ENCODE measurements around the gene SLC17A2. TPM values are rescaled to one million over a fixed set of nuclear protein-coding genes. Genes with fewer than 3 reads are reported as not detected.

SLC17A2 gene
- total RNA-seq, 4 donors from 2014 or later, result not detected

- ATAC-seq, result no peak
- WGBS, 2 donors (ENCODE audit: low coverage in 1 of 2), result 33 to 59% methylated on average over 2 of the region's 2 CpGs
- peaks cover 6% of the 10 kb centered on the region for H3K27me3 ChIP-seq
- no peak for TF ChIP-seq CTCF (IDR thresholded peaks at IDR 0.05)
- no peak for TF ChIP-seq EP300 (IDR thresholded peaks at IDR 0.05)
- no peak for TF ChIP-seq POLR2AphosphoS5 (IDR thresholded peaks at IDR 0.05)
- peaks cover 0 to 5% of the 10 kb centered on the region in 2 donors for H3K36me3 ChIP-seq
- no peak overlapping the region for H3K4me3 ChIP-seq
- H3K9me3 ChIP-seq, result no peaks in the 10 kb centered on the region
- peaks cover 0 to 32% (median 10%) of the 10 kb centered on the region in 3 donors for H3K4me1 ChIP-seq
- no peak overlapping the region for H3K27ac ChIP-seq
These were observed 29.5 kb upstream of the SLC17A2 start for GRCh38 chr6:25959890-25960536.

DNA sequence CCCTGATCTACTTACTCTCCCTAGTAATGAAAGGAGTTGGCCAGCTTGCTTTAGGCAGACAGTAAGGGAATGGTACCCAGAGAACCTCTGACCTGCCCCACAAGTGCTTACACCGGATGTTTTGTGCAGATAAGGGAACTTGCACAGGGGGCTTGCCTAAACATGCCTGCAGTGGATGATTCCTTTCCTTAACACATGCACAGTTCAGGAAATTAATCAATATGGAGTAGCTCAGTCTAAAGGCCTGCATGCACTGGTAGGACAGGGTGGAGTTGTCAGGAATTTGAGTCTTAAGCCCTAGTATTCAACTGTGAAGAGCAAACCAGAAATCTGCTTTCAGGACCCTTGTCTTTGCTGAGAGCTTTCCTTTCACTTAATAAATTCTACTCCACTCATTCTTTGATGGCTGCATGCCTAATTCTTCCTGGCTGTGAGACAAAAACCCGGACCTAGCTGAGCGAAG lies 28.2 kb upstream of the SLC17A2 start:
- no peaks in the 10 kb centered on the region for H3K9me3 ChIP-seq
- TF ChIP-seq POLR2AphosphoS5 (IDR thresholded peaks at IDR 0.05), result no peak
- H3K27ac ChIP-seq, result no peak overlapping the region
- no peaks in the 10 kb centered on the region for H3K36me3 ChIP-seq
- H3K4me1 ChIP-seq, result peaks cover 0 to 19% (median 6%) of the 10 kb centered on the region in 3 donors
- ATAC-seq, result no peak
- no peak overlapping the region for H3K4me3 ChIP-seq
- 76 to 85% methylated on average over 2 of the region's 3 CpGs for WGBS, 2 donors (ENCODE audit: low coverage in 1 of 2)
- H3K27me3 ChIP-seq, result peaks cover 10% of the 10 kb centered on the region

- Histone ChIP-seq H3K36me3 (no peaks in the 10 kb centered on the region), H3K27me3 (peaks cover 20% of the 10 kb centered on the region), H3K4me1 (no peaks in the 10 kb centered on the region), H3K4me3 (no peak overlapping the region), H3K27ac (no peak overlapping the region), H3K9me3 (no peaks in the 10 kb centered on the region)
- TF ChIP-seq CTCF (IDR thresholded peaks at IDR 0.05), result no peak
- no peak for TF ChIP-seq EP300 (IDR thresholded peaks at IDR 0.05)
- TF ChIP-seq POLR2AphosphoS5 (IDR thresholded peaks at IDR 0.05), result no peak
- no peak for TF ChIP-seq POLR2A (IDR thresholded peaks at IDR 0.05)
- WGBS, 2 donors (ENCODE audit: low coverage in 1 of 2), result 27 to 50% methylated on average over 1 to 3 of the region's 3 CpGs
- no peak for ATAC-seq
These were observed 25.7 kb upstream of the SLC17A2 start for GRCh38 chr6:25956226-25956625.

DNA sequence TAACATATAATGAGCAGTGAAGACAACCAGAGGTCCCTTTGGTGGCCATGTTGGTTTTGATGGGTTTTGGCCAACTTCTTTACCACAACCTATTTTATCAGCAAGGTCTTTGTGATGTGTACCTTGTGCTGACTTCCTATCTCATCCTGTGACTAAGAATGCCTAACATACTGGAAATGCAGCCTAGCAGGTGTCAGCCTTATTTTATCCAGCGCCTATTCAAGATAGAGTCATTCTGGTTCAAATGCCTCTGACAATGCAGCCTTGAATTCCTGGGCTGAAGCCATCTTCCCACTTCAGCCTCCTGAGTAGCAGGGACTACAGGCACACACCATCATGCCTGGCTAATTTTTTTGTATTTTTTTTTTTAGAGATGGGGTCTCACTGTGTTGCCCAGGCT lies 24.3 kb upstream of the SLC17A2 start:
- 80% methylated on average over 1 of the region's 1 CpG; no CpG with 5 or more reads in 1 of the 2 donors for WGBS, 2 donors (ENCODE audit: low coverage in 1 of 2)
- no peak for ATAC-seq
- Histone ChIP-seq H3K4me3 (no peak overlapping the region), H3K9me3 (no peaks in the 10 kb centered on the region), H3K4me1 (no peaks in the 10 kb centered on the region), H3K36me3 (no peaks in the 10 kb centered on the region), H3K27me3 (peaks cover 20% of the 10 kb centered on the region), H3K27ac (no peak overlapping the region)
- TF ChIP-seq POLR2AphosphoS5 (IDR thresholded peaks at IDR 0.05), result no peak
- no peak for TF ChIP-seq POLR2A (IDR thresholded peaks at IDR 0.05)
- TF ChIP-seq CTCF (IDR thresholded peaks at IDR 0.05), result no peak
- no peak for TF ChIP-seq EP300 (IDR thresholded peaks at IDR 0.05)

- Histone ChIP-seq H3K27me3 (peaks cover 20% of the 10 kb centered on the region), H3K36me3 (no peaks in the 10 kb centered on the region), H3K4me3 (no peak overlapping the region), H3K9me3 (no peaks in the 10 kb centered on the region), H3K4me1 (no peaks in the 10 kb centered on the region), H3K27ac (no peak overlapping the region)
- TF ChIP-seq EP300 (IDR thresholded peaks at IDR 0.05) (no peak), CTCF (IDR thresholded peaks at IDR 0.05) (no peak), POLR2A (IDR thresholded peaks at IDR 0.05) (no peak), POLR2AphosphoS5 (IDR thresholded peaks at IDR 0.05) (no peak)
- 43 to 46% methylated on average over 2 to 3 of the region's 3 CpGs for WGBS, 2 donors (ENCODE audit: low coverage in 1 of 2)
- ATAC-seq, result no peak
These were observed 23.2 kb upstream of the SLC17A2 start for GRCh38 chr6:25953733-25954132.

Data from gastroesophageal sphincter (tissue), 4 donors.